Esophagus squamous epithelium (tissue), 5 donors: Measurements from ENCODE around the gene STAT5B. TPM values are rescaled to one million over a fixed set of nuclear protein-coding genes. Genes with fewer than 3 reads are reported as not detected.

ENCODE experiments used
- DNase-seq: peaks from one replicate; lab custom pipeline; 2025; lab: John Stamatoyannopoulos, UW
- H3K27ac ChIP-seq, 4 donors: fragments of 200-600 bp; sonication (generic); one replicate each; pipeline ENCODE4 v1.5.1; 2016 to 2019; ENCODE audit warnings: mild to moderate bottlenecking in 1 of 4
- H3K27me3 ChIP-seq, 4 donors: fragments of 200-600 bp; sonication (generic); 1 replicate in 3 of 4; 2 replicates in 1 of 4; pipeline versions ENCODE4 v1.5.1 to v1.6.0; 2017 to 2021; ENCODE audit warnings: antibody characterized with exemption in 1 of 4
- H3K36me3 ChIP-seq, 3 donors: fragments of 200-600 bp; sonication (generic); one replicate each; pipeline ENCODE4 v1.5.1; 2016 to 2019
- H3K4me1 ChIP-seq, 3 donors: fragments of 200-600 bp; sonication (generic); one replicate each; pipeline ENCODE4 v1.5.1; 2017 to 2019
- H3K4me3 ChIP-seq, 4 donors: fragments of 200-600 bp; sonication (generic); 1 replicate in 3 of 4; 2 replicates in 1 of 4; pipeline ENCODE4 v1.5.1; 2016 to 2019; ENCODE audit warnings: mild to moderate bottlenecking in 2 of 4, moderate library complexity in 1 of 4
- H3K9me3 ChIP-seq, 3 donors: fragments of 200-600 bp; sonication (generic); one replicate each; pipeline ENCODE4 v1.5.1; 2016 to 2019
- POLR2A ChIP-seq, 4 donors: fragments of 450-650 bp; IDR thresholded peaks; one replicate each; pipeline ENCODE4 v1.6.1; 2017; ENCODE audit warnings: antibody characterized with exemption in 4 of 4, mild to moderate bottlenecking in 4 of 4, moderate library complexity in 3 of 4
- WGBS, 2 donors: methylation state at CpG; one replicate each; pipeline ENCODE4 v1.1.5; 2018; 5-methylcytosine and 5-hydroxymethylcytosine counted together
- intact Hi-C: fragments of 100-400 bp; cut with DNase I; formaldehyde crosslinking; loops from one replicate; pipeline ENCODE4 v1.15.0; 2022
- total RNA-seq, 4 donors: library from RNA; depleted of rRNA; stranded (reverse); fragments of >200 nt; gene quantifications; one replicate each; pipeline ENCODE4 v1.1.0, GENCODE V29; 2016
- TF ChIP-seq, protein P1 (sequence below), 6 experiments: fragments of 450-650 bp in 4 of 6; fragments of 200-600 bp in 2 of 6; sonication (generic) in 2 of 6; IDR thresholded peaks; one replicate each; pipeline ENCODE4 v1.5.1; 2016 to 2019; ENCODE audit warnings: antibody characterized with exemption in 6 of 6, mild to moderate bottlenecking in 4 of 6, moderate library complexity in 4 of 6
- donor health status: DM: yes; HTN: yes; CAD: no.

Gene STAT5B
- total RNA-seq, 4 donors from 2014 or later: 17.9 to 57.6 (median 19.5) TPM

DNA sequence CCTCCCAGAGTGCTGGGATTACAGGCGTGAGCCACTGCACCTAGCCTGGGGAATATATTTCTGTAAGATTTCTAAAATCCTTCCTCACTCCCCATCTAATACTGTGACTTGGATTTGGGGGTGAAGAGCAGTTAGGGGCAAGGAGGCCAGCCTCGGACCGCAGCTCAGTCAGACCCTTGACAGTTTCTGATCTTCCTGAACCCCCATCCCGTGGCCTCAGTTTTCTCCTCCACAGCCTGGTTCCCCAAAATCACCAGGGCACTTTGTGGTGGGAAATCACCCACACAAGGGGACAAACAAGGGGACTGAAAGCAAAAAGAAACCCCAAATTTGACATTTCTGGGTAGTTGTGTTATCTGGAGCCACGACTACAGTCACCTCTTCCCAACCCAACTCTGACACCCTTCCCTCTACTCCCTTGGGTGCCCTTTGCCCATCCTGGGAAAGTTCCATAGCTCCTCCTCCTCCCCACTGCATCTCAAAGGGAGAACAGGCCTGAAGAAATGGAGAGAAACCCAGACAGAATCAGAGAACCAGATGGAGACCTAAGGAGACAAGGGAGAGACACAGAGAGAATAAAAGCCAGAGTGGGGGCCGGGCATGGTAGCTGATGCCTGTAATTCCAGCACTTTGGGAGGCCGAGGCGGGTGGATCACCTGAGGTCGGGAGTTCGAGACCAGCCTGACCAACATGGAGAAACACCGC, 9.3 kb upstream of the STAT5B start:
- intact Hi-C loops: no loop called here
- H3K27me3 ChIP-seq: no peaks in the 10 kb centered on the region
- WGBS, 2 donors: 84 to 89% methylated on average over 9 to 10 of the region's 11 CpGs
- no peaks in the 10 kb centered on the region for H3K36me3 ChIP-seq
- no peak for DNase-seq
- TF ChIP-seq, protein P1, sequence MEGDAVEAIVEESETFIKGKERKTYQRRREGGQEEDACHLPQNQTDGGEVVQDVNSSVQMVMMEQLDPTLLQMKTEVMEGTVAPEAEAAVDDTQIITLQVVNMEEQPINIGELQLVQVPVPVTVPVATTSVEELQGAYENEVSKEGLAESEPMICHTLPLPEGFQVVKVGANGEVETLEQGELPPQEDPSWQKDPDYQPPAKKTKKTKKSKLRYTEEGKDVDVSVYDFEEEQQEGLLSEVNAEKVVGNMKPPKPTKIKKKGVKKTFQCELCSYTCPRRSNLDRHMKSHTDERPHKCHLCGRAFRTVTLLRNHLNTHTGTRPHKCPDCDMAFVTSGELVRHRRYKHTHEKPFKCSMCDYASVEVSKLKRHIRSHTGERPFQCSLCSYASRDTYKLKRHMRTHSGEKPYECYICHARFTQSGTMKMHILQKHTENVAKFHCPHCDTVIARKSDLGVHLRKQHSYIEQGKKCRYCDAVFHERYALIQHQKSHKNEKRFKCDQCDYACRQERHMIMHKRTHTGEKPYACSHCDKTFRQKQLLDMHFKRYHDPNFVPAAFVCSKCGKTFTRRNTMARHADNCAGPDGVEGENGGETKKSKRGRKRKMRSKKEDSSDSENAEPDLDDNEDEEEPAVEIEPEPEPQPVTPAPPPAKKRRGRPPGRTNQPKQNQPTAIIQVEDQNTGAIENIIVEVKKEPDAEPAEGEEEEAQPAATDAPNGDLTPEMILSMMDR (IDR thresholded peaks at IDR 0.05): no peak
- TF ChIP-seq POLR2A (IDR thresholded peaks at IDR 0.05): no peak
- H3K4me3 ChIP-seq: no peak overlapping the region
- H3K9me3 ChIP-seq: no peaks in the 10 kb centered on the region
- H3K4me1 ChIP-seq: peaks cover 34 to 55% (median 35%) of the 10 kb centered on the region in 3 donors
- H3K27ac ChIP-seq: peak overlapping the region in 2 of 4 donors; percentile 82 to 92

DNA sequence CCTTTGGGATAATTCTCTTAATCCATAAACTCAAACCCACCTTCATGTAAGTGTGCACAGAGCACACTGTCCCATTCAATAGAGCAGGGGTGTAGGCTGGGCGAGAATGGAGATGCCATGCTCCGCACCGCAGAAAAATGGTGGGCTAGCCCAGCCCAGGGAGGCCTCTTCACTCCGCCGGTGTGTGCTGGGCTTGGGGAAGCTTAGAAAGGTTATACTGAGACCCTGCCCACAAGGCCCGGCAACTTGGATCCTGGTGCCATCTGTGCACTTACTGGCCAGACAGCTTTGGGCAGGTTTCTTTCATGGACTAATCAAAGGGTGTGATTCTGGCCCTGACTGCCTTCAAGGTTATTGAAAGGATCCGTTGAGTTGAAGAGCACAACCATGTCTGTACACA, 8.4 kb upstream of the STAT5B start:
- intact Hi-C loops: no loop called here
- no peak for DNase-seq
- Histone ChIP-seq H3K27ac (no peak overlapping the region), H3K36me3 (no peaks in the 10 kb centered on the region), H3K4me3 (no peak overlapping the region), H3K27me3 (no peaks in the 10 kb centered on the region), H3K4me1 (peaks cover 27 to 45% (median 30%) of the 10 kb centered on the region in 3 donors), H3K9me3 (no peaks in the 10 kb centered on the region)
- TF ChIP-seq POLR2A (IDR thresholded peaks at IDR 0.05): no peak
- TF ChIP-seq, protein P1 (IDR thresholded peaks at IDR 0.05): no peak
- WGBS, 2 donors: 91 to 94% methylated on average over 2 to 5 of the region's 7 CpGs

DNA sequence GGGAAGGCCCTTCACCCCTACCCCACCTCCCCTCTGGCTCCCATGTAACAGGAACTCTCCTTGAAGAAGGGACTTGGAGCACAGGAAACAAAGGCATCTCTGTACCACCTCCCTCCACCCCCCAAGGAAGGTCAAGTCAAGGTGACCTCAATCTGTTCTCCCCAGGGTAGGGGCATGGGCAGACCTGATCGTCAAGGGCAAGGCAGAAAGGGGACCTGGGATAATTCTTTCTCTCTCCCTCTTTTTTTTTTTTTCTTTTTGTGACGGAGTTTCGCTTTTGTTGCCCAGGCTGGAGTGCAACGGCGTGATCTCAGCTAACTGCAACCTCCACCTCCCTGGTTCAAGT, 7.8 kb upstream of the STAT5B start:
- Histone ChIP-seq H3K9me3 (no peaks in the 10 kb centered on the region), H3K27me3 (no peaks in the 10 kb centered on the region), H3K4me3 (no peak overlapping the region), H3K36me3 (no peaks in the 10 kb centered on the region), H3K27ac (no peak overlapping the region), H3K4me1 (peaks cover 21 to 40% (median 24%) of the 10 kb centered on the region in 3 donors)
- 93 to 97% methylated on average over 5 of the region's 5 CpGs for WGBS, 2 donors
- DNase-seq: no peak
- intact Hi-C loops: no loop called here
- TF ChIP-seq, protein P1 (IDR thresholded peaks at IDR 0.05): no peak
- no peak for TF ChIP-seq POLR2A (IDR thresholded peaks at IDR 0.05)

DNA sequence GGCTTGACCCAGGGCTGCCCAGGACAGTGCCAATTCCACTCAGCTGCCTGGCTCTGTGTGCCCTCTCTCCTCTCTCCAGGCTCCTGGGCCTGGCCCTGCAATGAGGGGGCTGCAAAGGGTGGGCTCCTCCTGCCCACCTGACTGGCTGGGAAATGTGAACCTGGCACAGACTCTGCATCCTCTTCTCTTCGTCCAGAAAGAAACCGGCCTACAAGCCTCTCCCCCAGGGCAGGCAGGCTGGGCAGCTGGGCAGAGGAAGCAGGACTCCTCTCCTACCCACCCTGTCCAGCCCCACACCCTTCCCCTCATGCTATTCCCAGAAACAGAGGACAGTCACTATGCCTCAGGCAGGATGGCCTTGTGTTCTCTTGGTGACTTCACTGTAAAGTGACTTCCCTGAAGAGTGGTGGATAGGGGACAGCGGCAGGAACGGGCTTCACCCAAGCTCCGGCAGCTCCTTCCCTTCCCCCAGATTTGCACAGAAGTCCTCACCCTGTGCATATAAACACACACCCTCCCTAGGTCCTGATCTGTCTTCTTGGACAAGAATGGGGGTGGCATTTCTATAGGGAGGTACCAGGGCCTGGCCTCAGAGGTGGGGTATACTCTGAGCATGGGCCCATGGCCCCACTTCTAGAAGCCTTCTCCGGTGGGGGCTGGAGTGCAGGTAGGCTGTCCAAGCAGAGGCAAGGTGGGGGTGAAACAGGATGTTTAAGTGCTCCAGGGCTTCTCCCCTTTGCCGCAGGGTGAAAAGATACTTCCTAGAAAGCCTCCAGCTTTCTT, 7.2 kb upstream of the STAT5B start:
- 71 to 88% methylated on average over 3 of the region's 7 CpGs for WGBS, 2 donors
- no peak overlapping the region for H3K4me3 ChIP-seq
- TF ChIP-seq, protein P1 (IDR thresholded peaks at IDR 0.05): no peak
- TF ChIP-seq POLR2A (IDR thresholded peaks at IDR 0.05): no peak
- no peaks in the 10 kb centered on the region for H3K36me3 ChIP-seq
- no peaks in the 10 kb centered on the region for H3K27me3 ChIP-seq
- intact Hi-C loops: no loop called here
- peaks cover 18 to 34% (median 19%) of the 10 kb centered on the region in 3 donors for H3K4me1 ChIP-seq
- DNase-seq: no peak
- H3K9me3 ChIP-seq: no peaks in the 10 kb centered on the region
- H3K27ac ChIP-seq: peak overlapping the region in 1 of 4 donors; percentile 2

DNA sequence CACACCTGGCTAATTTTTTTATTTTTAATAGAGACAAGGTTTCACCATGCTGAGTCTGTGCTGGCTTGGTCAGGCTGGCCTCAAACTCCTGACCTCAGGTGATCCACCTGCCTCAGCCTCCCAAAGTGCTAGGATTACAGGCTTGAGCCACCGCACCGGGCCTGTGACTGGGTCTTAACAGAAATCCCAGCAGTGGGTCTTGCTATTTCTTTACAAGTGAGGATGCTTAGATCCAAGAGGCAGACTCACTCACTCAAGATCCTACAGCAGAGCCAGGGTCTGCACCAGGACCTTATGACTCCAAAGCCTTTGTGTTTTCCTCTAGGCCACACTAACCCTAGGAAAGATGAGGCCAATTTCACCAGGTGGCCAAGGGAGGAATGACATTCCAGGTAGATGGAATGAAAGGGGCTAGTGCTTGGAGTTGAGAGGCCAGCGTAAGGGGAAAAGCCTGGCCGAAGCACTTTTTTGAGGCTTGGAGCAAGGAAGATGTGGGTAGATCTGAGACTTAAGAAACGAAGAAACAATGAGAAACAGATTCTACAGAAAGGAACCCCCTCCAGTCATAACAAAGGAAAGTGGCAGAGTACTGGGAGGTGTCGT, 6.4 kb upstream of the STAT5B start:
- intact Hi-C loops: no loop called here
- TF ChIP-seq, protein P1 (IDR thresholded peaks at IDR 0.05): no peak
- no peak for TF ChIP-seq POLR2A (IDR thresholded peaks at IDR 0.05)

More for the DNA sequence above, 6.4 kb upstream of the STAT5B start:
- Histone ChIP-seq H3K9me3 (no peaks in the 10 kb centered on the region), H3K4me1 (peaks cover 15 to 28% (median 15%) of the 10 kb centered on the region in 3 donors), H3K36me3 (no peaks in the 10 kb centered on the region), H3K4me3 (no peak overlapping the region), H3K27ac (no peak overlapping the region), H3K27me3 (no peaks in the 10 kb centered on the region)
- no peak for DNase-seq
- WGBS, 2 donors: 75 to 88% methylated on average over 3 to 4 of the region's 6 CpGs
